GM10266 (cell line): ENCODE data around the gene MEX3C.

Experiments used
- DNase-seq: peaks from one replicate; pipeline ENCODE4 v3.0.0; 2012; ENCODE audit errors: extremely low spot score
- CTCF ChIP-seq: IDR thresholded peaks from 2 replicates; pipeline ENCODE4 v1.5.1; 2012; ENCODE audit warnings: mild to moderate bottlenecking, low read depth; ENCODE audit not compliant: control insufficient read depth, insufficient read depth; ENCODE audit errors: missing control alignments

MEX3C gene

GRCh38 chr18:51138936-51139335 lies 58.5 kb downstream of the MEX3C start:
- no peak for DNase-seq
- no peak for TF ChIP-seq CTCF

- no peak for TF ChIP-seq CTCF
- DNase-seq: no peak
Measured at GRCh38 chr18:51137891-51138290, 59.6 kb downstream of the MEX3C start.

GRCh38 chr18:51137026-51137729 lies 60.3 kb downstream of the MEX3C start:
- TF ChIP-seq CTCF: no peak
- DNase-seq: no peak

- no peak for DNase-seq
- TF ChIP-seq CTCF: peak; percentile 17
Measured at GRCh38 chr18:51135795-51136194, 61.7 kb downstream of the MEX3C start.

GRCh38 chr18:51135364-51135763 lies 62.1 kb downstream of the MEX3C start:
- TF ChIP-seq CTCF: no peak
- no peak for DNase-seq

GRCh38 chr18:51134721-51135120 lies 62.8 kb downstream of the MEX3C start:
- DNase-seq: no peak
- TF ChIP-seq CTCF: no peak

GRCh38 chr18:51133580-51134160 lies 63.8 kb downstream of the MEX3C start:
- TF ChIP-seq CTCF: no peak
- DNase-seq: no peak
